ENCODE results near the gene FMN1. TPM values are rescaled to one million over a fixed set of nuclear protein-coding genes. Genes with fewer than 3 reads are reported as not detected.
A peak's percentile ranks its signal among the peaks of the same experiment; 100 is the strongest.

FMN1 gene
- total and polyA plus RNA-seq, 2 of the 13 experiments (the other 11 are each of a cell fraction or from before 2014, with no cell fraction given) = 0.20 to 0.60 TPM

DNA sequence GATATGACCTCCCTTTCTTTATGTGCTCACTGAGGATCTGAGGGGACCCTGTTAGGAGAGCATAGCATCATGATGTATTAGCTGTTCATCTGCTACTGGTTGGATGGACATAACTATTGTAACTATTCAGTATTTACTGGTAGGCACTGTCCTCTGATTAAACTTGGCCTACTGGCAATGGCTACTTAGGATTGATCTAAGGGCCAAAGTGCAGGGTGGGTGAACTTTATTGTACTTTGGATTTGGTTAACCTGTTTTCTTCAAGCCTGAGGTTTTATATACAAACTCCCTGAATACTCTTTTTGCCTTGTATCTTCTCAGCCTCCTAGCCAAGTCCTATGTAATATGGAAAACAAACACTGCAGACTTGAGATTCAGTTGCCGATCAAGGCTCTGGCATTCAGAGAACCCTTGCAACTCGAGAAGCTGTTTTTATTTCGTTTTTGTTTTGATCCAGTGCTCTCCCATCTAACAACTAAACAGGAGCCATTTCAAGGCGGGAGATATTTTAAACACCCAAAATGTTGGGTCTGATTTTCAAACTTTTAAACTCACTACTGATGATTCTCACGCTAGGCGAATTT lies 461.8 kb downstream of the FMN1 start:
- WGBS (ENCODE audit: low lambda C conversion rate) = 41% methylated on average over 6 of the region's 6 CpGs
- intact Hi-C loops (cut with micrococcal nuclease; ENCODE audit: unreplicated experiment) = no loop called here
- ChIA-PET POLR2A (no interaction called here), CTCF (ENCODE audit: low intra/inter-chr PET ratio, low total read pairs) (no interaction called here)
- Histone ChIP-seq H3K9me3 (ENCODE audit: low read length) (no peaks in the 10 kb centered on the region), H3K4me2 (ENCODE audit: low read depth, low read length) (no peak overlapping the region), H3K9ac (ENCODE audit: insufficient read depth, low read depth, low read length) (no peak overlapping the region), H3K4me3 (replicated peaks in 1 of 3; ENCODE audit: insufficient read depth in 1 of 3, low read depth in 2 of 3, low read length in 3 of 3) (no peak overlapping the region), H2AFZ (ENCODE audit: low read length) (no peak overlapping the region), H3K4me1 (ENCODE audit: insufficient read depth, low read length) (0 out of 2 replicates have a peak, but pooled peaks cover 6% of the 10 kb centered on the region), H3K27me3 (ENCODE audit: control insufficient read depth in 1 of 2, insufficient read depth in 2 of 2, low read length in 2 of 2) (no peaks in the 10 kb centered on the region; a peak in 1 of 5 replicates), H3K36me3 (replicated peaks in 1 of 2; ENCODE audit: control insufficient read depth in 1 of 2, insufficient read depth in 2 of 2, low read length in 2 of 2) (no peaks in the 10 kb centered on the region), H3K79me2 (ENCODE audit: insufficient read depth, low read length) (no peaks in the 10 kb centered on the region), H4K20me1 (ENCODE audit: insufficient read depth, low read length) (no peaks in the 10 kb centered on the region), H3K27ac (ENCODE audit: extremely low read length, insufficient read depth, low read length) (no peak overlapping the region)
- BruUV-seq (replicated peaks) = no TSS peak
- ATAC-seq (no peak), DNase-seq (ENCODE audit: low spot score) (no peak), FAIRE-seq (no peak)
- in situ Hi-C loops (cut with HindIII; ENCODE audit: extremely low pct_ligation_motif_present, low pct_unique_long_range_greater_than_20kb) = no loop called here
- TF ChIP-seq ZFP36 (IDR thresholded peaks at IDR 0.05; ENCODE audit: borderline replicate concordance, low read depth, low read length, partially characterized antibody) (peak; percentile 87), ASH2L (IDR thresholded peaks at IDR 0.05; ENCODE audit: insufficient read length, low read depth, low read length) (no peak), ZKSCAN1 (IDR thresholded peaks at IDR 0.05; ENCODE audit: low read length) (no peak), RNF2 (conservative IDR thresholded peaks at IDR 0.05; ENCODE audit: low read depth) (peak; percentile 87), CBX2 (IDR thresholded peaks at IDR 0.05; ENCODE audit: low read depth, low read length) (peak; percentile 77; the same call in 1 of the 2 replicates), CBX2 (CRISPR knock-in tag; IDR thresholded peaks at IDR 0.05; ENCODE audit: low read depth) (no peak), PHF5A (CRISPR knock-in tag; IDR thresholded peaks at IDR 0.05; ENCODE audit: low read depth, unreplicated experiment) (no peak)
- TF ChIP-seq, protein P1, sequence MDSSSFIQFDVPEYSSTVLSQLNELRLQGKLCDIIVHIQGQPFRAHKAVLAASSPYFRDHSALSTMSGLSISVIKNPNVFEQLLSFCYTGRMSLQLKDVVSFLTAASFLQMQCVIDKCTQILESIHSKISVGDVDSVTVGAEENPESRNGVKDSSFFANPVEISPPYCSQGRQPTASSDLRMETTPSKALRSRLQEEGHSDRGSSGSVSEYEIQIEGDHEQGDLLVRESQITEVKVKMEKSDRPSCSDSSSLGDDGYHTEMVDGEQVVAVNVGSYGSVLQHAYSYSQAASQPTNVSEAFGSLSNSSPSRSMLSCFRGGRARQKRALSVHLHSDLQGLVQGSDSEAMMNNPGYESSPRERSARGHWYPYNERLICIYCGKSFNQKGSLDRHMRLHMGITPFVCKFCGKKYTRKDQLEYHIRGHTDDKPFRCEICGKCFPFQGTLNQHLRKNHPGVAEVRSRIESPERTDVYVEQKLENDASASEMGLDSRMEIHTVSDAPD (CRISPR knock-in tag; IDR thresholded peaks at IDR 0.05) = no peak

Data from HepG2 (cell line).